HCT116 (cell line): ENCODE measurements around the gene ARHGEF12.

Source experiments
- POLR2A ChIP-seq: IDR thresholded peaks from 2 replicates; pipeline ENCODE4 v1.7.0; 2011; ENCODE audit warnings: borderline replicate concordance; ENCODE audit not compliant: insufficient read depth, insufficient read length; ENCODE audit errors: extremely low read depth
- RAD21 ChIP-seq: IDR thresholded peaks from 2 replicates; pipeline ENCODE4 v1.6.1; 2012; ENCODE audit warnings: low read depth, mild to moderate bottlenecking
- SP1 ChIP-seq: IDR thresholded peaks from 2 replicates; pipeline ENCODE4 v1.6.1; 2012; ENCODE audit warnings: low read depth
- TF ChIP-seq, protein P1 (sequence below), 3 experiments: fragments of 200-600 bp in 1 of 3; sonication (generic) in 1 of 3; IDR thresholded peaks in 2 of 3; conservative IDR thresholded peaks in 1 of 3; 2 replicates each; pipeline ENCODE4 v1.5.1; 2012 to 2017; ENCODE audit warnings: low read depth in 2 of 3, low read length in 2 of 3, antibody characterized with exemption in 1 of 3, borderline replicate concordance in 1 of 3, control low read depth in 1 of 3, mild to moderate bottlenecking in 1 of 3, mixed read lengths in 1 of 3, mixed run types in 1 of 3, moderate library complexity in 1 of 3; ENCODE audit not compliant: insufficient read depth in 1 of 3

- TF ChIP-seq, protein P1, sequence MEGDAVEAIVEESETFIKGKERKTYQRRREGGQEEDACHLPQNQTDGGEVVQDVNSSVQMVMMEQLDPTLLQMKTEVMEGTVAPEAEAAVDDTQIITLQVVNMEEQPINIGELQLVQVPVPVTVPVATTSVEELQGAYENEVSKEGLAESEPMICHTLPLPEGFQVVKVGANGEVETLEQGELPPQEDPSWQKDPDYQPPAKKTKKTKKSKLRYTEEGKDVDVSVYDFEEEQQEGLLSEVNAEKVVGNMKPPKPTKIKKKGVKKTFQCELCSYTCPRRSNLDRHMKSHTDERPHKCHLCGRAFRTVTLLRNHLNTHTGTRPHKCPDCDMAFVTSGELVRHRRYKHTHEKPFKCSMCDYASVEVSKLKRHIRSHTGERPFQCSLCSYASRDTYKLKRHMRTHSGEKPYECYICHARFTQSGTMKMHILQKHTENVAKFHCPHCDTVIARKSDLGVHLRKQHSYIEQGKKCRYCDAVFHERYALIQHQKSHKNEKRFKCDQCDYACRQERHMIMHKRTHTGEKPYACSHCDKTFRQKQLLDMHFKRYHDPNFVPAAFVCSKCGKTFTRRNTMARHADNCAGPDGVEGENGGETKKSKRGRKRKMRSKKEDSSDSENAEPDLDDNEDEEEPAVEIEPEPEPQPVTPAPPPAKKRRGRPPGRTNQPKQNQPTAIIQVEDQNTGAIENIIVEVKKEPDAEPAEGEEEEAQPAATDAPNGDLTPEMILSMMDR (IDR thresholded peaks at IDR 0.05 in 2 of 3, conservative IDR thresholded peaks at IDR 0.05 in 1 of 3; ENCODE audit: borderline replicate concordance in 1 of 3, insufficient read depth in 1 of 3, low read depth in 2 of 3, low read length in 2 of 3) = no peak
- TF ChIP-seq SP1 = no peak
- TF ChIP-seq POLR2A = no peak
- no peak for TF ChIP-seq RAD21
Observed at GRCh38 chr11:120332822-120333716, 3.1 kb upstream of the ARHGEF12 start.
